Medulla oblongata (tissue), 1 donor: ENCODE measurements around the gene ST6GALNAC3.
"Not testable (repeated sequence)": the region's sequence is repeated elsewhere in the genome, so short reads cannot be mapped to it uniquely, and the experiment has no call there.

Experiments used
- DNase-seq: peaks from one replicate; pipeline ENCODE4 v3.0.0-alpha.2; 2015; ENCODE audit errors: extremely low spot score

The ST6GALNAC3 gene

GRCh38 chr1:76627498-76627897 is 553.0 kb downstream of the ST6GALNAC3 start:
- DNase-seq = no peak

- DNase-seq = no peak
Measured at GRCh38 chr1:76627901-76628300, 553.4 kb downstream of the ST6GALNAC3 start.

- DNase-seq = no peak
Measured at GRCh38 chr1:76632136-76632535, 557.6 kb downstream of the ST6GALNAC3 start.

GRCh38 chr1:76635784-76636183 is 561.2 kb downstream of the ST6GALNAC3 start:
- DNase-seq = no peak

- DNase-seq = no peak
Measured at GRCh38 chr1:76639181-76639580, 564.6 kb downstream of the ST6GALNAC3 start.

GRCh38 chr1:76640092-76640491 is 565.5 kb downstream of the ST6GALNAC3 start:
- no peak for DNase-seq

GRCh38 chr1:76640723-76641122 is 566.2 kb downstream of the ST6GALNAC3 start:
- no peak for DNase-seq

GRCh38 chr1:76644139-76644538 is 569.6 kb downstream of the ST6GALNAC3 start:
- DNase-seq = no peak

GRCh38 chr1:76652860-76653259 is 578.3 kb downstream of the ST6GALNAC3 start:
- DNase-seq = not testable (repeated sequence)

GRCh38 chr1:76657623-76658022 is 583.1 kb downstream of the ST6GALNAC3 start:
- no peak for DNase-seq

GRCh38 chr1:76659171-76659940 is 584.8 kb downstream of the ST6GALNAC3 start:
- no peak for DNase-seq

GRCh38 chr1:76661531-76661930 is 587.0 kb downstream of the ST6GALNAC3 start:
- DNase-seq = no peak

GRCh38 chr1:76666499-76666898 is 592.0 kb downstream of the ST6GALNAC3 start:
- no peak for DNase-seq

- DNase-seq = no peak
Measured at GRCh38 chr1:76668046-76668445, 593.5 kb downstream of the ST6GALNAC3 start.

GRCh38 chr1:76669131-76669530 is 594.6 kb downstream of the ST6GALNAC3 start:
- DNase-seq = no peak

GRCh38 chr1:76669624-76670315 is 595.2 kb downstream of the ST6GALNAC3 start:
- DNase-seq = no peak

- peak; percentile 11 for DNase-seq
Measured at GRCh38 chr1:76674689-76675210, 600.2 kb downstream of the ST6GALNAC3 start.

GRCh38 chr1:76677416-76678405 is 603.2 kb downstream of the ST6GALNAC3 start:
- no peak for DNase-seq

GRCh38 chr1:76679534-76680152 is 605.1 kb downstream of the ST6GALNAC3 start:
- no peak for DNase-seq

GRCh38 chr1:76680651-76681050 is 606.1 kb downstream of the ST6GALNAC3 start:
- no peak for DNase-seq

GRCh38 chr1:76682138-76682537 is 607.6 kb downstream of the ST6GALNAC3 start:
- DNase-seq = no peak
